Sciatic nerve (tissue), 2 donors: ENCODE data around the gene TCP11X2. TPM values are rescaled to one million over a fixed set of nuclear protein-coding genes. Genes with fewer than 3 reads are reported as not detected.
"Not testable (repeated sequence)": the region's sequence is repeated elsewhere in the genome, so short reads cannot be mapped to it uniquely, and the experiment has no call there.

Experiments
- ATAC-seq: fragments of 200-7000 bp; cut with Tn5 transposase; one replicate; pipeline ENCODE4 v1.9.1; 2020; ENCODE audit warnings: mild to moderate bottlenecking, moderate library complexity
- DNase-seq: peaks from one replicate; pipeline ENCODE4 v3.0.0-alpha.2; 2020; ENCODE audit warnings: low spot score
- intact Hi-C: fragments of 100-400 bp; cut with DNase I; formaldehyde crosslinking; loops from one replicate; pipeline ENCODE4 v1.14.2; 2022
- total RNA-seq: library from RNA; stranded (reverse); fragmentation: NEBNext Ultra II Directional; extraction: Animal tissue kit (Norgen Biotek cat#: 25700); gene quantifications from one replicate; pipeline ENCODE4 v1.2.1, GENCODE V29; 2021
- donor health status: DM: no; HTN: no; CAD: no.
- donor health status: DM: no; HTN: no; CAD: no.

The TCP11X2 gene
- not detected for total RNA-seq

- DNase-seq, intact Hi-C loops, ATAC-seq: not testable (repeated sequence)
Observed at GRCh38 chrX:102471762-102472220, at the start of gene TCP11X2. Gene TCP11X2, minus strand, starts transcription at chrX:102471812.

- ATAC-seq: peak; percentile 43
Observed at GRCh38 chrX:102517326-102517725, 45.7 kb upstream of the TCP11X2 start.

GRCh38 chrX:102515975-102516941, 44.6 kb upstream of the TCP11X2 start, which contains the start of gene TMSB15A:
Gene TMSB15A, minus strand, starts transcription at chrX:102516739.
- ATAC-seq (peak; percentile 91), DNase-seq (peak; percentile 82)
- intact Hi-C loops: no loop called here

More at GRCh38 chrX:102517326-102517725, 45.7 kb upstream of the TCP11X2 start:
- DNase-seq: no peak
- intact Hi-C loops: no loop called here

GRCh38 chrX:102514536-102514935, 42.9 kb upstream of the TCP11X2 start:
- no peak for DNase-seq
- no peak for ATAC-seq
- intact Hi-C loops: no loop called here

- no peak for ATAC-seq
- DNase-seq: no peak
- intact Hi-C loops: no loop called here
Observed at GRCh38 chrX:102498732-102499131, 27.1 kb upstream of the TCP11X2 start.

- DNase-seq (no peak), ATAC-seq (no peak)
- intact Hi-C loops: no loop called here
Observed at GRCh38 chrX:102491766-102492165, 20.2 kb upstream of the TCP11X2 start.

- ATAC-seq: peak; percentile 46
- DNase-seq, intact Hi-C loops: not testable (repeated sequence)
Observed at GRCh38 chrX:102478765-102479164, 7.2 kb upstream of the TCP11X2 start.

- ATAC-seq, DNase-seq, intact Hi-C loops: not testable (repeated sequence)
Observed at GRCh38 chrX:102470215-102470614, 1.4 kb downstream of the TCP11X2 start.

GRCh38 chrX:102458615-102459014, 13.0 kb downstream of the TCP11X2 start:
- ATAC-seq, intact Hi-C loops, DNase-seq: not testable (repeated sequence)

- DNase-seq, intact Hi-C loops, ATAC-seq: not testable (repeated sequence)
Observed at GRCh38 chrX:102439908-102440307, 31.7 kb downstream of the TCP11X2 start, which contains the start of gene NXF2B. Gene NXF2B, minus strand, starts transcription at chrX:102440008. Its CDS starts 59,972 bp downstream, at chrX:102380036.

GRCh38 chrX:102414493-102414892, 57.1 kb downstream of the TCP11X2 start:
- ATAC-seq, DNase-seq, intact Hi-C loops: not testable (repeated sequence)

Other genes starting within 250 kb of the TCP11X2 start
- not detected for gene NXF2, start 224.6 kb downstream of the TCP11X2 start, total RNA-seq
- not detected for gene NXF2B, start 31.8 kb downstream of the TCP11X2 start, total RNA-seq
- not detected for gene TMSB15A, start 44.9 kb upstream of the TCP11X2 start, total RNA-seq
- 7.4 TPM for gene ARMCX5, start 127.7 kb upstream of the TCP11X2 start, total RNA-seq
- 26.7 TPM for gene GPRASP1, start 179.7 kb upstream of the TCP11X2 start, total RNA-seq
- 14.4 TPM for gene GPRASP2, start 240.6 kb upstream of the TCP11X2 start, total RNA-seq
- 7.4 TPM for gene GPRASP3, start 248.9 kb upstream of the TCP11X2 start, total RNA-seq